CMK (cell line): ENCODE measurements around the gene NDFIP2.
"Not testable (repeated sequence)": the region's sequence is repeated elsewhere in the genome, so short reads cannot be mapped to it uniquely, and the experiment has no call there.

Experiments used
- DNase-seq: peaks from one replicate; pipeline ENCODE4 v3.0.0-alpha.2; 2010; ENCODE audit warnings: low read depth

Gene NDFIP2

DNA sequence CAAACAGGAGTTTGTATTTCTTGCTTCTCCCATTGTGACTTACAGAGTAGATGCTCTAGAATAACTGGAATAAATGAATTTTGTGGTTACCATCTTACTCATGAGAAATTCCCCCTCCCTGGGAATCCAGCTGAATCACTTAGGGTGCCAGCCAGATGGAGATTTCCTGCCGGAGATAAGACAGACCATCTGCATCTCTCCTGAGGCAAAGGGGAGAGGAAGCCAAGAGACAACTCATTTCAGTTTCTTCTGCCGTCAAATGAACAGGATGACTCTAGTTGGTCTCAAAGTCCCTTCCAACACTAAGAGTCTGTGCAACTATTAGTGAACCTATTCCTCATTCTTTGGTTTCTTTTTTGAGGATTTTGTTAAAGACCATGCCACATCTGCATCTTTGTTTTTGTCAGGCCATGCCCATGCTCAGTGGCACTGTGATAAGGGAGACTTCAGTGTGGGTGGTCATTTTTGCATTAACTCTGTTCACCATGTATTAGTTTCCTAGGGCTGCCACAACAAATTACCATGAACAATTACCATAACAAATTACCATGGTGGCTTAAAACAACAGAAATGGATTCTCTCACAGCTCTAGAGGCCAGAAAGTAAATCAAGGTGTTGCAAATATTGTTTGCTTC lies 112.8 kb downstream of the NDFIP2 start:
- DNase-seq: no peak

DNA sequence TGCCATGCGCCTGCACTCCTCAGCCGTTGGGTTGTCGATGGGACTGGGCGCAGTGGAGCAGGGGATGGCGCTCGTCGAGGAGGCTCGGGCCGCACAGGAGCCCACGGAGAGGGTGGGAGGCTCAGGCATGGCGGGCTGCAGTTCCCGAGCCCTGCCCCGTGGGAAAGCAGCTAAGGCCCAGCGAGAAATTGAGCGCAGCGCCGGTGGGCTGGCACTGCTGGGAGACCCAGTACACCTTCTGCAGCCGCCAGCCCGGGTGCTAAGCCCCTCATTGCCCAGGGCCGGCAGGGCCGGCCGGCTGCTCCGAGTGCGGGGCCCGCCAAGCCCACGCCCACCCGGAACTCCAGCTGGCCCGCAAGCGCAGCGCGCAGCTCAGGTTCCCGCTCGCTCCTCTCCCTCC lies 119.2 kb downstream of the NDFIP2 start:
- not testable (repeated sequence) for DNase-seq

DNA sequence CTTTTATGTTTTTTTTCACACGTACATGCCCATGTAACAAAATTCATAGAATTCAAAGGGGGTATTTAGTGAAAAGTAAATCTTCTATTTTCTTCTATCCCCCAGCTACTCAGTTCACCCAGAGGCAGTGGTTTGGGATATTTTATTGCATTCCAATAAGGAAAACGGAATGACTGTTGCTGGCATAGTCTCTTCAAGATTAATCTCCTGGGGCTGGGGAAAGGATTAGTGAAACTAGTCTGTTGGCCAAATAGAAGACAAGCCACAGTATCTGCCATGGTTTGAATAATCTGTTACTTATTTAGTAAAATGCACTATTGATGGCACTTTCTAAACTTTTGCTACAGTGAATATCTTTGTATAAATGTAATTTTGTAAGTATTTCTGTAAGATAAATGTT lies 122.0 kb downstream of the NDFIP2 start:
- DNase-seq: no peak

- DNase-seq: no peak
These were observed 123.8 kb downstream of the NDFIP2 start for GRCh38 chr13:79604752-79605151.
